Activated T-helper 2 cell treated with anti-CD3 and anti-CD28 coated beads, Interferon-gamma antibody, Interleukin-2, Interleukin-4, amounts not matched to agents 10 μg/mL and 5 μg/mL and 100 μg/mL, durations not matched to agents 14 hours and 24 hours and 36 hours (primary cell): ENCODE results near the gene CAPZB. TPM values are rescaled to one million over a fixed set of nuclear protein-coding genes. Genes with fewer than 3 reads are reported as not detected.

Experiments
- DNase-seq: peaks from one replicate; pipeline ENCODE4 v3.0.0; 2021; ENCODE audit warnings: low spot score
- H3K27ac Mint-ChIP-seq: one replicate; pipeline ENCODE4 v1.8.0; 2021; ENCODE audit warnings: mixed read lengths
- H3K27me3 Mint-ChIP-seq: one replicate; pipeline ENCODE4 v1.8.0; 2021; ENCODE audit warnings: low read depth, mixed read lengths
- H3K36me3 Mint-ChIP-seq: one replicate; pipeline ENCODE4 v1.8.0; 2021; ENCODE audit warnings: low read depth, mixed read lengths
- H3K4me1 Mint-ChIP-seq: one replicate; pipeline ENCODE4 v1.8.0; 2021; ENCODE audit warnings: low read depth, mixed read lengths
- H3K4me3 Mint-ChIP-seq: one replicate; pipeline ENCODE4 v1.8.0; 2021; ENCODE audit warnings: low read depth, mild to moderate bottlenecking, moderate library complexity, mixed read lengths
- H3K9me3 Mint-ChIP-seq: one replicate; pipeline ENCODE4 v1.8.0; 2021; ENCODE audit warnings: mixed read lengths
- intact Hi-C: fragments of 100-400 bp; cut with micrococcal nuclease; formaldehyde crosslinking; loops from one replicate; pipeline ENCODE4 v1.15.1; 2023
- total RNA-seq: library from RNA; stranded (reverse); gene quantifications from 2 replicates; pipeline ENCODE4 v1.2.3, GENCODE V29; 2022

CAPZB gene
- total RNA-seq, 1 donor from 2014 or later, result 329 TPM

DNA sequence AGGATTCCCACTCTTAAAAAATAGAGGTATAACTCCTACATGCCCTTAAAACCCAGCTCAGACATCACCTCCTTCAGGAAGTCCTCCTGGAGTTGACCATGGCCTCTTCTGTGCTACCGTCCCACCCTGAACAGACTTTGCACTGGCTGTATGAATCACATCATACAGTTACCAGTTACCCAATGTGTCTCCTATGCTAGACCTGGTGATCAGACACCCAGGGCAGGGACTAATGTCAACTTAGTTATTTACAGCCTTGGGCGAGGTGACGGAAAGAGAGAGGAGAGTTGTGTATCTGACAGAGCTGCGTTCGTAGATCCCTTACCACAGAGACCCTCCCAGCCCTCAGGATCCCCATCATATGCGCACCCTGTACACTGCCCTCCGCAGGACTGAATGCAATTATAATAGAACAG lies 100.6 kb downstream of the CAPZB start:
- DNase-seq, result no peak
- Mint-ChIP-seq H3K36me3 (peaks cover 43% of the 10 kb centered on the region), H3K27me3 (no peaks in the 10 kb centered on the region), H3K9me3 (no peaks in the 10 kb centered on the region), H3K4me1 (peaks cover 21% of the 10 kb centered on the region), H3K4me3 (no peak overlapping the region), H3K27ac (no peak overlapping the region)
- intact Hi-C loops, result no loop called here

DNA sequence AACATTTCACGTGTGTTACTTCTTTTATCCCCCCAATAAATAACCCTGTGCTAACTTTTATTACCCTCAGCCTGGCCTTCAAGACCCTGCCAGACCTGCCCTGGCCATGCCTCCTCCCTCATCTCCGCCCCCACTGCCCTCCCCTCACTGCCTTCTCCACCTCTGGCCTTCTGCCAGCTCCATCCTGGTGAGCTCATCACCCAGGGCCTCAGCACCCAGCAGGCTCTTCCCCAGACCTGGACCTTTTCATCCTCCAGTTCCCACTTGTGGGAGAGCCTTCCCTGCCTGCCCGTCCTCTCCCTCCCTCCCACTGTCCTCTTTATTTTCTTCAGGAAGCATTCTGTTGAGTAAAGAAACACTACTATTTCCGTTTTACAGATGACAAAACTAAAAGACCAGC lies 101.2 kb downstream of the CAPZB start:
- no peaks in the 10 kb centered on the region for H3K9me3 Mint-ChIP-seq
- no peak overlapping the region for H3K4me3 Mint-ChIP-seq
- H3K4me1 Mint-ChIP-seq, result peaks cover 14% of the 10 kb centered on the region
- peak overlapping the region; percentile 53 for H3K27ac Mint-ChIP-seq
- intact Hi-C loops, result no loop called here
- DNase-seq, result no peak
- H3K36me3 Mint-ChIP-seq, result peaks cover 45% of the 10 kb centered on the region
- H3K27me3 Mint-ChIP-seq, result no peaks in the 10 kb centered on the region

DNA sequence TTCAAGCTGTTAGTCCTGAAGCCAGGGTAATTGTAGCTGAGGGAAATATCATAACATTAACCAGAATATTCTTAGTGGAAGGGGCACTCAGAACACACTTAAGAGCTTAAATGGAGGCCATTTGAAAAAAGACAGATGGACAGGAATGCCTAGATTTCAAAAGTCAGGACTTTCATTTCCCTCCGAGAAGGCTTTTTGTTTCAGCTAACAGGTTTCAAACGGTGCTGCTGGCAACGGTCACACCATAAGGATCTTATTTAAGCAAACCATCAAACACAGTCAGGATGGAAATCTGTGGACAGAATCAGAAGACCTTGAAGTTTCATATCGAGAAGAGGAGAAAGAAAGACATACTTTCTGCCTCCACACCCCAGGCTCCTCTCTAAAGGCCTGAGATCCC lies 103.1 kb downstream of the CAPZB start:
- Mint-ChIP-seq H3K27ac (no peak overlapping the region), H3K27me3 (no peaks in the 10 kb centered on the region), H3K4me3 (no peak overlapping the region), H3K4me1 (peaks cover 9% of the 10 kb centered on the region), H3K36me3 (peaks cover 57% of the 10 kb centered on the region), H3K9me3 (no peaks in the 10 kb centered on the region)
- intact Hi-C loops, result no loop called here
- DNase-seq, result no peak

DNA sequence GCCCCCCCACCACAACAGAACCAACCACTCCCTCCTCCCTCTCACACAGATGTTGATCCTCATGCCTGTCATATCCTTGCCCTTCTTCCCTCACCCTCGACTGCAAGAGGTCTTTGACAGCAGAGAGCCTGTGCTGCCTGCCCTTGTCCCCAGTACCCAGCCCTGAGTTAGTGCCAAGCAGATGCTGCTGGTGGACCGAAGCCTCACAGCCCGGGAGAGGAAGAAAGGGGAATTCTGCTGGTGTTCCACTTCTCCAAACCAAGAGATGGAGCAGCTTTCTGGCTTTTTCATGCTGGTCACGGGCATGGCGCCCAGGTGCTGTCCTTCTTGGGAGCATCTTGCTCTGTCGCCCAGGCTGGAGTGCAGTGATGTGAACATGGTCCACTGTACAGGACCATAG lies 104.1 kb downstream of the CAPZB start:
- H3K4me1 Mint-ChIP-seq, result peaks cover 9% of the 10 kb centered on the region
- H3K36me3 Mint-ChIP-seq, result peaks cover 65% of the 10 kb centered on the region
- H3K27ac Mint-ChIP-seq, result no peak overlapping the region
- H3K4me3 Mint-ChIP-seq, result no peak overlapping the region
- intact Hi-C loops, result no loop called here
- H3K27me3 Mint-ChIP-seq, result no peaks in the 10 kb centered on the region
- no peaks in the 10 kb centered on the region for H3K9me3 Mint-ChIP-seq
- DNase-seq, result no peak

- Mint-ChIP-seq H3K9me3 (no peaks in the 10 kb centered on the region), H3K4me3 (no peak overlapping the region), H3K27me3 (no peaks in the 10 kb centered on the region), H3K4me1 (peaks cover 12% of the 10 kb centered on the region), H3K36me3 (peaks cover 57% of the 10 kb centered on the region), H3K27ac (peak overlapping the region; percentile 81)
- intact Hi-C loops, result no loop called here
- DNase-seq, result no peak
Measured at GRCh38 chr1:19377812-19378718, 107.3 kb downstream of the CAPZB start.

DNA sequence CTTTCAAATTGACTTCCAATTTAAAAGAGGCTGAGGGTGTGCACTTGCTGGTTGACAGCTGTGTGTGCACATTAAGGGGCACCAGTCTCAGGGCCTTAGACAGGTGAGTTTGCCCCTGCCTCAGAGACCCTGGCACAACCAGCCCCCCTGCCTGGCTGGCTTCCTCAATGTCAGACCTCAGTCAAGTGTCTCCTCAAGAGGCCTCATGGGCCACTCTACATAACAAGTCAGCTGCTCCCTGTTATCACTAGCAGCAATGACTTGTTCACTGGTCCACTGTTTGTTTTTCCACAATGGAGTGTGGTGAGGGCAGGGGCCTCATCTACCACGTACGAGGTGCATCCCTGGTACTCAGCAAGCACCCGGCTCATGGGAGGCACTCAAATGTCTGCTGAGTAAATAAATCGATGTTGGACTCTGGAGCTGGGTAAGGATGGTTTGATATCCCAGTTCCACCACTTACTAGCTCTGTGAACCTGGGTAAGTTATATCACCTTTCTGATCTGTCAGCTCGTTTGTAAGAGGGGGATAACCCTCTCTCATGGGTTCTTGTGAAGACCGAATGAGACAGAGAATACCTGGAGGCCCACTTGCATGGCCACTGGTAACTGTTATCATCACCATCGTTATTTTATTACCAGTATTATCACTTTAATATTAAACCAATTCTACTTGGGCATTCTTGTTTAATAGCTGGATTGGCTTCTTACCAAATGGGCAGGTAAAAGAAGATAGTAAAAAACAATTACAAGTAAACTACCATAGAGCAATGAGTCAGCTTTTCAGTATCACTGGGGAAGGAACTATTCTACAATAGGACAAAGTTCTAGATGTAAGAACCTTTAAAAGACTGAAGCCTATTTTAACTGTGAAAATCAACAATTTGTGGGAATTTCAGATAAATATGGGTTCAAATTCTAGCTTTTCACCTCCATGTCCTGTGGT lies 108.6 kb downstream of the CAPZB start:
- no peaks in the 10 kb centered on the region for H3K9me3 Mint-ChIP-seq
- H3K4me3 Mint-ChIP-seq, result no peak overlapping the region
- H3K4me1 Mint-ChIP-seq, result peaks cover 12% of the 10 kb centered on the region
- intact Hi-C loops, result no loop called here
- peaks cover 58% of the 10 kb centered on the region for H3K36me3 Mint-ChIP-seq
- no peak for DNase-seq
- no peak overlapping the region for H3K27ac Mint-ChIP-seq
- no peaks in the 10 kb centered on the region for H3K27me3 Mint-ChIP-seq

- intact Hi-C loops, result no loop called here
- H3K36me3 Mint-ChIP-seq, result peaks cover 54% of the 10 kb centered on the region
- no peaks in the 10 kb centered on the region for H3K27me3 Mint-ChIP-seq
- peaks cover 12% of the 10 kb centered on the region for H3K4me1 Mint-ChIP-seq
- H3K4me3 Mint-ChIP-seq, result no peak overlapping the region
- H3K27ac Mint-ChIP-seq, result peak overlapping the region; percentile 42
- H3K9me3 Mint-ChIP-seq, result no peaks in the 10 kb centered on the region
- no peak for DNase-seq
Measured at GRCh38 chr1:19375631-19376400, 109.5 kb downstream of the CAPZB start.

DNA sequence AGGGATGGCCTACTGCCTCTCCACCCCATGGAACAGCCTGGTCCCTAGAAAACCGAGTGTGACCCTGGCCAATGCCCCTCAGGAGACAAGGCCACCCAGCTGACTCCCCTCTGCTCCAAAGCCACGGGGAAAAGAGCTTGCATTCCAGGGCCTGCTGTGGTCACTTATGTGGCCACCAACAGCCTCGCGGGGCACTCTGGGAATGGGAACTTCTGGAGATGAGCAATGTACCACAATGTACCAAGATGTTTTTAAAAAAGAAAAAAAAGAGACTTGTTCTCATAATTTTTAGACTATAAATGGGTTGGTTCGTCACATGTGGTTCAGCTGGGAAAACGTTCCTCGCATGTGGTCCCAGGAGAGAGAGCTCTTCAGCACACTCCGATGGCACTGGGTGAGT lies 110.4 kb downstream of the CAPZB start:
- intact Hi-C loops, result no loop called here
- Mint-ChIP-seq H3K27me3 (no peaks in the 10 kb centered on the region), H3K4me1 (peaks cover 12% of the 10 kb centered on the region), H3K27ac (no peak overlapping the region), H3K36me3 (peaks cover 53% of the 10 kb centered on the region), H3K9me3 (no peaks in the 10 kb centered on the region), H3K4me3 (no peak overlapping the region)
- no peak for DNase-seq

- Mint-ChIP-seq H3K4me3 (no peak overlapping the region), H3K27ac (no peak overlapping the region), H3K27me3 (no peaks in the 10 kb centered on the region), H3K4me1 (peaks cover 12% of the 10 kb centered on the region), H3K9me3 (no peaks in the 10 kb centered on the region), H3K36me3 (peaks cover 46% of the 10 kb centered on the region)
- DNase-seq, result no peak
- intact Hi-C loops, result no loop called here
Measured at GRCh38 chr1:19374083-19374801, 111.1 kb downstream of the CAPZB start.

GRCh38 chr1:19373211-19374082 lies 111.9 kb downstream of the CAPZB start:
- Mint-ChIP-seq H3K27ac (no peak overlapping the region), H3K4me1 (peaks cover 8% of the 10 kb centered on the region), H3K9me3 (no peaks in the 10 kb centered on the region), H3K4me3 (no peak overlapping the region), H3K36me3 (peaks cover 43% of the 10 kb centered on the region), H3K27me3 (no peaks in the 10 kb centered on the region)
- intact Hi-C loops, result no loop called here
- no peak for DNase-seq

DNA sequence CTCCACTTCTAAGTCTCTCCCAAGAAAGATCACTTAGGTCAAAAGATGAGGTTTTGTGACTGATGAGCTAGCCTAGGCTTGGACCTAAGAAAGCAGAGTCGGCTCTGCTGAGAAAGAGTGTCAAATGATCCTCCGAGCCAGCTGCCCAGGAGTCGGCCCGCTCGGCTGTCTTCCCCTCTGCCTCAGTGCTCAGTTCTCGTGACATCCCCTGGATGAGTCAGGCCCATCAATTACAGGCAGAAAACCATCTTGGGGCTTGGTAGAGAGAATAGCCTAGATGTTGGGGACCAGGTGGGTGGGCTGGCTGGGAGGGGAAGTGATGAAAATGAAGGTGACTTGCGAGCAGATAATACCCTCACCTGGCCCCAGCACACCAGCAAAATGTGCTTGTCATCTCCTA lies 112.7 kb downstream of the CAPZB start:
- no peak overlapping the region for H3K4me3 Mint-ChIP-seq
- intact Hi-C loops, result no loop called here

More for the DNA sequence above, 112.7 kb downstream of the CAPZB start:
- Mint-ChIP-seq H3K36me3 (peaks cover 34% of the 10 kb centered on the region), H3K27me3 (no peaks in the 10 kb centered on the region), H3K27ac (no peak overlapping the region), H3K4me1 (peaks cover 3% of the 10 kb centered on the region), H3K9me3 (no peaks in the 10 kb centered on the region)
- no peak for DNase-seq
